Measurements from ENCODE around the gene LCE7A. TPM values are rescaled to one million over a fixed set of nuclear protein-coding genes. Genes with fewer than 3 reads are reported as not detected.

The LCE7A gene
- total and polyA plus RNA-seq, 8 donors = not detected

- no peak for ATAC-seq
- TF ChIP-seq, protein P1, sequence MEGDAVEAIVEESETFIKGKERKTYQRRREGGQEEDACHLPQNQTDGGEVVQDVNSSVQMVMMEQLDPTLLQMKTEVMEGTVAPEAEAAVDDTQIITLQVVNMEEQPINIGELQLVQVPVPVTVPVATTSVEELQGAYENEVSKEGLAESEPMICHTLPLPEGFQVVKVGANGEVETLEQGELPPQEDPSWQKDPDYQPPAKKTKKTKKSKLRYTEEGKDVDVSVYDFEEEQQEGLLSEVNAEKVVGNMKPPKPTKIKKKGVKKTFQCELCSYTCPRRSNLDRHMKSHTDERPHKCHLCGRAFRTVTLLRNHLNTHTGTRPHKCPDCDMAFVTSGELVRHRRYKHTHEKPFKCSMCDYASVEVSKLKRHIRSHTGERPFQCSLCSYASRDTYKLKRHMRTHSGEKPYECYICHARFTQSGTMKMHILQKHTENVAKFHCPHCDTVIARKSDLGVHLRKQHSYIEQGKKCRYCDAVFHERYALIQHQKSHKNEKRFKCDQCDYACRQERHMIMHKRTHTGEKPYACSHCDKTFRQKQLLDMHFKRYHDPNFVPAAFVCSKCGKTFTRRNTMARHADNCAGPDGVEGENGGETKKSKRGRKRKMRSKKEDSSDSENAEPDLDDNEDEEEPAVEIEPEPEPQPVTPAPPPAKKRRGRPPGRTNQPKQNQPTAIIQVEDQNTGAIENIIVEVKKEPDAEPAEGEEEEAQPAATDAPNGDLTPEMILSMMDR (IDR thresholded peaks at IDR 0.05) = no peak
- intact Hi-C loops (cut with DNase I) = no loop called here
- no peak overlapping the region for H3K27ac ChIP-seq
- H3K4me1 ChIP-seq = no peaks in the 10 kb centered on the region
- H3K27me3 ChIP-seq = peaks cover 0 to 14% of the 10 kb centered on the region in 2 donors
- H3K9me3 ChIP-seq = no peaks in the 10 kb centered on the region
- H3K4me3 ChIP-seq = no peak overlapping the region
- no peaks in the 10 kb centered on the region for H3K36me3 ChIP-seq
- no peak for DNase-seq
These were observed 34.8 kb upstream of the LCE7A start for GRCh38 chr1:152824964-152825363.

DNA sequence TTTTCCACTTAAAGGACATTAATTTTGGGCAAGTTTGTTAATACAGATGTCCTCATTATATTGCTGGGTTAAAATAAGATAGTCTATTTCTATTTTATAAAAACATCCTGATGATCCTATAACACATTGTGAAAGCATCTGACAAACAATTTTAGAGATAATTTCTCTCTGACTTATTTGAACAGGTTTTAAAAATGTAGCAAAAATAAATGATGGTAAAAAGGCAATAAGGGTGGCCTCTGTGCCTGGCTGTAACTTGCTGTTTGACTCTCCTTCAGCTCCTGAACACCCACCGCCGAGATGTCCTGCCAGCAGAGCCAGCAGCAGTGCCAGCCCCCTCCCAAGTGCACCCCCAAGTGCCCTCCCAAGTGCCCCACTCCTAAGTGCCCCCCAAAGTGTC, 32.6 kb upstream of the LCE7A start, which contains the start of gene LCE1A:
TSS of gene LCE1A (plus strand) at position 301 of the 400 bp plus-strand sequence. CDS start at position 301, 0 bp downstream.
- Histone ChIP-seq H3K27ac (no peak within 1 kb of the TSS), H3K4me3 (no peak within 1 kb of the TSS), H3K27me3 (peaks cover 0 to 14% of the 10 kb centered on the region in 2 donors), H3K4me1 (no peaks in the 10 kb centered on the region), H3K36me3 (no peaks in the 10 kb centered on the region), H3K9me3 (peaks cover 0 to 1% of the 10 kb centered on the region in 2 donors)
- ATAC-seq (no peak), DNase-seq (no peak)
- TF ChIP-seq, protein P1 (IDR thresholded peaks at IDR 0.05) = no peak
- intact Hi-C loops (cut with DNase I) = no loop called here

- Histone ChIP-seq H3K36me3 (no peaks in the 10 kb centered on the region), H3K4me1 (no peaks in the 10 kb centered on the region), H3K27ac (no peak overlapping the region), H3K9me3 (peaks cover 0 to 5% of the 10 kb centered on the region in 2 donors), H3K27me3 (no peaks in the 10 kb centered on the region), H3K4me3 (no peak overlapping the region)
- TF ChIP-seq, protein P1 (IDR thresholded peaks at IDR 0.05) = no peak
- no peak for DNase-seq
- ATAC-seq = no peak
- intact Hi-C loops (cut with DNase I) = no loop called here
These were observed 22.9 kb upstream of the LCE7A start for GRCh38 chr1:152836870-152837269.

DNA sequence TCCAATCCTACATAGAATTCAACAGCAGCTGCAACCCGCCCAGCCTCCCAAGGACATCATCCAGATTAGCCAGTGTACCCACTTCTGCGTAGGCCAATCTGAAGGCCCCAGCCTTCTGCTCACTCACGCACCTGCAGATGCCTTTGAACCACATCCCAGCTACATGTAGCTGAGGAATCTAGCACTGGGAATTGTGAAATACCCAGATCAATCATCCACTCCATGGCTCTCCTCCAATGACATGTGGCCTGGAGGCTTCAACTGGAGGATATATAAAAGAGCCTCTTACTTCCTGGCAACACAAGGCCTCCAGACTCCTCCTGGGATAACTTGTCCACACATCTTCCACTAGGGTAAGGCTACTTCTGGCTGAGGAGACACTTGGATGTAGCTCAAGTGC, 17.2 kb upstream of the LCE7A start, which contains the start of gene LCE6A:
TSS of gene LCE6A (plus strand) at position 301 of the 400 bp plus-strand sequence. CDS start 665 bp downstream, outside the sequence.
- ATAC-seq (no peak), DNase-seq (no peak)
- Histone ChIP-seq H3K4me3 (no peak within 1 kb of the TSS), H3K27me3 (no peaks in the 10 kb centered on the region), H3K27ac (no peak within 1 kb of the TSS), H3K4me1 (no peaks in the 10 kb centered on the region), H3K36me3 (no peaks in the 10 kb centered on the region), H3K9me3 (no peaks in the 10 kb centered on the region)
- TF ChIP-seq, protein P1 (IDR thresholded peaks at IDR 0.05) = no peak
- intact Hi-C loops (cut with DNase I) = no loop called here

DNA sequence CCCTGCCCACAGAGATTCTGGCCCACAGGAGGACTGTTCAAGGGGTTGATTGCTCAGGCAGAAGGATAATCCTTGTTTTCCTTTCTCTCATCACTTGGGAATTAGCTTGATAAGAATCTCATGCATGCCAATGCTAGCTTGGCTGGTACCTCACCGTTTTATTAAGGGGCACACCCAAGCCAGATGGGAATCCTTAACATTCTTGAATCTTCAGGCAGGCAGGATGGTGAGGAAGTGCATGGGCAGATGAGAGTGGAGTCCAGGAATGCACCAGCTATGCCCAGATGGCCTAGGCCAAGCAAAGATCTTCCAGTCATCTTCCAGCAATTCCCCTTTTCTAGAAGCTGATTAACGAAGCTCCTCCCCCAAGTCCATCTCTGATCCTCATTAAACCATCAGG, 4.1 kb upstream of the LCE7A start:
- no peak overlapping the region for H3K27ac ChIP-seq
- no peak for DNase-seq
- no peaks in the 10 kb centered on the region for H3K9me3 ChIP-seq
- H3K4me1 ChIP-seq = no peaks in the 10 kb centered on the region
- TF ChIP-seq, protein P1 (IDR thresholded peaks at IDR 0.05) = no peak
- H3K36me3 ChIP-seq = no peaks in the 10 kb centered on the region
- ATAC-seq = no peak
- H3K27me3 ChIP-seq = peaks cover 0 to 4% of the 10 kb centered on the region in 2 donors
- no peak overlapping the region for H3K4me3 ChIP-seq
- intact Hi-C loops (cut with DNase I) = no loop called here

All from left lung (tissue), 10 donors.